Measurements from ENCODE around the gene OR1D5.
"Not testable (repeated sequence)": the region's sequence is repeated elsewhere in the genome, so short reads cannot be mapped to it uniquely, and the experiment has no call there.

Gene OR1D5

GRCh38 chr17:3032258-3033247, 30.9 kb downstream of the OR1D5 start:
- DNase-seq (ENCODE audit: low spot score): no peak

- not testable (repeated sequence) for DNase-seq (ENCODE audit: low spot score)
These were observed 32.4 kb downstream of the OR1D5 start for GRCh38 chr17:3030852-3031470.

- DNase-seq (ENCODE audit: low spot score): no peak
These were observed 33.3 kb downstream of the OR1D5 start for GRCh38 chr17:3030096-3030495.

DNA sequence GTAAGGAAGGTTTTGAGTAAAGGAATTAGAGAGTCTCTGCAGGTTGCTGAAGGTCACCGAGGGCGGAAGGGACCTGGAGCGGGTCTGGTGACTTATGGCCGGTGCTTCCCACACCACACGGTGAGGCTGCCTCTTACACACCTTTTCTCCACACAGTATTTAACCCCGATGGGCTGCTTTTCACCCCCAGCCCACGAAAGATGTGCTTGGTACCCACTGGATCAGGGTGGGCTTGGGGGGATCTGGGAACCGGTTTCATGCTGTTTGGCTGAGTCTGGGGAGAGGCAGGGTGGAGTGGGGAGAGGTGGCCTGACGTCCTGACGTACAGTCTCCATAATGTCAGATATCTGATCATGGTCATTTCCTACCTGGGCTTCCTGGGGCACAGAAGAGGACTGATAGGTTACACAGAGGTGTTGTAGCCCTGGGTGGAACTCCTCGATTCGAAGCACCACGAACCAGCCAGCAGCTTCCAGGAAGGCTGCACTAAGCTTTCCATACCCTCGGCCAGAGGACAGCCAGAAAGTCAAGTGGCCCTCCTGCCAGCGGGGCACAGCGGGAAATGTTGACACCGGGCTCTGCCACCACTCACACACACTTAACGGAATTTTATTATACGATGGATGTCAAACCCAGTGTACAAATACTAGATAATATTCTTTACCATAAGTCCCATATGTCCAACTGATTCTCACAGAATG, 34.0 kb downstream of the OR1D5 start:
- no peak for DNase-seq (ENCODE audit: low spot score)

DNA sequence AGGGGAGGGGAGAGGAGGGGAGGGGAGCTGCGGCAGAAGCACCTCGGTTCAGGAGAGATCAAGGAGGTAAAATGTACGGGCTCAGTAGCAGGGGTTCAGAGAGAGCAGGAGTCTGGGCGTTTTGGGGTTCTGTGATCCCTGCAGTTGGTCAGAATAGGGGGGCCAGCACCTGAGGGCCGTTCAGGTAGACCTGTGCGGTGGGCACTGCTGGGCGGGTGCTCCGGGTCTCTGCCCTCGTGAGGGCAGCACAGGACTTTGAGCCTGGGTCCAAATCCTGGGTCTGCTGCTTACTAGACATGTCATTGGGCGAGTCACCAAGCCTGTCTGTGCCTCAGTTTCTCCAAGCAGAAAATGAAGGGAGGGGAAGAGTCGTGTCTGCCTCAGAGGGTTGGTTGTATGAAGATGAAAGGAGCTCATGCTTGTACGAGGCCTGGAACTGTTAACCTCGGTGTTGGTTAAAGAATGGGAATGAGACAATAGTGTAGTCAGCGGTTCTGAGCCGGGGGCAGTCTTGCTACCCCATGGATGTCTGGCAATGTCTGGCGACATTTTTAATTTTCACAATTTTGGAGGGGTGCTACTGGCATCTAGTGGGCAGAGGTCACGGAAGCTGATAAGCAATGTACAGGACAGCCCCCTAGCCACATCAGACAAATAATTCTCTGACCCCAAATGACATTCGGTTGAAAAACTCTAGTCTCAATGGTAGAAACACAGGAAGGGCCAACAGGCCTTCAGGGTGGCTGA, 35.4 kb downstream of the OR1D5 start:
- no peak for DNase-seq (ENCODE audit: low spot score)

- DNase-seq (ENCODE audit: low spot score): no peak
These were observed 36.3 kb downstream of the OR1D5 start for GRCh38 chr17:3026856-3027751.

DNA sequence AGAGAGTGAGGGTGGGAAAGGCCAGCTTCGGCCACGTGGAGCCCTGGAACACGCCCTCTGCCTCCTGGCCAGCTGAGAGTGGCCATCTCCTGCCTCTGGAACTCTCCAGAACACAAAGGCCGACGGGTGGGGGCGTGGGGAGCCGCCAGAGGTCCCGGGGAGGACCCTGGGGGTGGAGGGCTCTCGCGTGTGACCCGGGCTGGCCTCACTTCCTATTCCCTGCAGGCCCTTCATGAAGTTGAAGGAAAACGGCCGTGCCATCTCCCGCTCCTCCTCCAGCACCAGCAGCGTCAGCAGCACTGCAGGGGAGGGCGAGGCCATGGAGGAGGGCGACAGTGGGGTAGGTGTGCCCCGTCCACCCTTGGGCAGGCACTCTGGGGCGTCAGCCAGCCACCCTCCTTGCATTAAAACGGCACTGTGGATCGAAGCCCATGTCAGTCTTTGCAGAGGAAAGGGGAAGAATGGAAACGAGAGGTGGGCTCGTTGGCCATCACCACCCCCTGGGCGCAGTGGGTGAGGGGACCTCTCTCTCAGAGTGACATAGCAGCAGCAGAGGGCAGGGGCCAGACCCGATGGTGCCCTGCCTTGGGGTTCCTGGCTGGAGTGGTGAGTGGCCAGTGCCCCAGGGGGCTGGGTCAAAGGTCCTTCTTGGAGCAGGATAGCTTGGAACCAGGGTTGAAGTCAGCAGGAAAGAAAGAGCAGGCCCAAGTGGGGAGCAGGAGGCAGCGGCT, 37.1 kb downstream of the OR1D5 start:
- no peak for DNase-seq (ENCODE audit: low spot score)

- no peak for DNase-seq (ENCODE audit: low spot score)
These were observed 37.8 kb downstream of the OR1D5 start for GRCh38 chr17:3025421-3026124.

DNA sequence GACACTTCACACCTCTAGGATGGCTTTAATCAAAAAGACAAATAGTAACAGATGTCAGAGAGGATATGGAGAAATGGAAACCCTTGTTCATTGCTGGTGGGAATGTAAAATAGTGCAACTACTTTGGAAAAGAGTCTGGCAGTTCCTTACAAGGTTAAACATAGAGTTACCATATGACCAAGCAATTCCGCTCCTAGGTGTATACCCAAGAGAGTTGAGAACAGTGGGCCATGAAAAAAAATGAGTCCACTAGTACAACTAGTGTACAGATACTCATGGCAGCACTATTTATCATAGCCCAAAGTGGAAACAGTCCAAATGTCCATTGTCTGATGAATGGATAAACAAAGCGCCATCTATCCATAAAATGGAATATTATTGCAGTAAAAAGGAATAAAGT, 39.1 kb downstream of the OR1D5 start:
- no peak for DNase-seq (ENCODE audit: low spot score)

- no peak for DNase-seq (ENCODE audit: low spot score)
These were observed 41.2 kb downstream of the OR1D5 start for GRCh38 chr17:3022197-3022596.

GRCh38 chr17:3020381-3020780, 43.0 kb downstream of the OR1D5 start:
- no peak for DNase-seq (ENCODE audit: low spot score)

DNA sequence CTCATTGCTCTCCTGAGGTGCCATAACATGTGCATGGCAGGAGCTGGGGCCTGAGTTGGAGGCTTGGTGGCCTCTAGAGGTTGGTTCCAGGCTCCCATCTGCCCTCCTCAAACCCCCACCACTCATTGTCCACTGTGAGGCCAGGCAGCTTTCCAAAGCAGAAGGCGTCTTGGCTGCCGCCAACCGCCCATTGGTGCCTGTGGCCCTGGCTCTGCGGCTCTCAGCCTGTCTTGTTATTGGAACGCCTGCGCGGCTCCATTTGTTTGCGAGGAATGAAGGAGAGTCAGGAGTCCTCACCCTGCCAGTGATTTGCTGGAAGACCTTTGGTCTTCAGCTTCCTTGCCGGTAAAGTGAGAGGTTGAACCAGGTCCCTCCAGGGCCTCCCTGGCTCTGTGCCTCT, 43.6 kb downstream of the OR1D5 start:
- no peak for DNase-seq (ENCODE audit: low spot score)

DNA sequence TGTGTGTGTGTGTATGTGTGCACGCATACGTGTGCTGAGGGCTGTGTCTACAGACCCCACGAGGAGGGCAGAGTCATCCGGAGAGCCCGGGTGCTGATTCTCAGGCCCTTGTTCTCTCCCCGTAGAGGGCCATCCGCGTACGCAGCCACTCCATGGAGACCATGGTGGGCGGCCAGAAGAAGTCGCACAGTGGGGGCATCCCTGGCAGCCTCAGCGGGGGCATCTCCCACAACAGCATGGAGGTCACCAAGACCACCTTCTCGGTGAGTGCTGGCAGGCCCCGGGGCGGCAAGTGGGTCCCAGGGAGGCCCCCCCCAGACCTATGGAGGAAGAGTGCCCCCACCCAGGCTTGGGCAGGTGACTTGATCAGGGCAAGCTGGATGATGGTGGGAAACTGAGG, 45.5 kb downstream of the OR1D5 start:
- DNase-seq (ENCODE audit: low spot score): no peak

DNA sequence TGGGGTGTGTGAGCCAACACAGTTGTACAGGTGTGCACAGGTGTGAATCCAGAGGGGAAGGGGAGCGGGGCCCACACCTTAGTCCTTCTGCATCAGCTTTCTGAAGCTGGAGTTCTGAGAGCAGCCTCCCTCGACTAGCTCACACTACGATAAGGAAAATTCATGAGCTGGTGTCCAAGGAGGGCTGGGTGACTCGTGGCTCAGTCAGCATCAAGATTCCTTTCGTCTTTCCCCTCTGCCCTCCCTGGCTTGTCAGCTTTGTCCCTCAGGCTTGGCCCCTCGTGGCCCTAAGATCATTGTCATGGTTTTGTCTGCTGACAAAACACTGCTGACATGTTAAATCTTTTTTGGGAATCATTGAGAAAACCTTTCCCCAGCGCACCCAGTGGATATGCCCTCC, 47.5 kb downstream of the OR1D5 start:
- DNase-seq (ENCODE audit: low spot score): no peak

- peak; percentile 74 for DNase-seq (ENCODE audit: low spot score)
These were observed 50.4 kb downstream of the OR1D5 start for GRCh38 chr17:3012926-3013581.
